ENCODE measurements around the gene SIK3. TPM values are rescaled to one million over a fixed set of nuclear protein-coding genes. Genes with fewer than 3 reads are reported as not detected.

Gene SIK3
- total and polyA plus RNA-seq, 2 donors (not counting 3 experiments of a cell fraction or from before 2014, with no cell fraction given) = 10.3 to 21.3 TPM

- no peaks in the 10 kb centered on the region for H3K4me1 ChIP-seq (ENCODE audit: control insufficient read depth, extremely low read depth, insufficient read depth, low read length)
- H3K9me1 ChIP-seq (replicated peaks; ENCODE audit: control insufficient read depth, extremely low read depth, insufficient read depth, low read length) = no peaks in the 10 kb centered on the region
- H3K4me2 ChIP-seq (ENCODE audit: insufficient read depth, low read length) = no peak overlapping the region
- no peak overlapping the region for H3K4me3 ChIP-seq (replicated peaks in 1 of 3; ENCODE audit: insufficient read depth in 1 of 3, low read depth in 1 of 3, low read length in 3 of 3)
- dilution Hi-C loops (cut with MboI; ENCODE audit: extremely low pct_ligation_motif_present, low sequenced_read_pairs) (no loop called here), intact Hi-C loops (cut with micrococcal nuclease) (no loop called here)
- ChIA-PET POLR2A (no interaction called here), CTCF (no interaction called here)
- no peak overlapping the region for H2AFZ ChIP-seq (ENCODE audit: low read depth, low read length)
- no peaks in the 10 kb centered on the region for H3K9me3 ChIP-seq (replicated peaks; ENCODE audit: control insufficient read depth, insufficient read depth, low read length)
- H3K9ac ChIP-seq (replicated peaks; ENCODE audit: extremely low read depth, insufficient read depth, low read length) = no peak overlapping the region
- H4K20me1 ChIP-seq (replicated peaks; ENCODE audit: control insufficient read depth, extremely low read depth, insufficient read depth, low read length) = no peaks in the 10 kb centered on the region
- H3K36me3 ChIP-seq (ENCODE audit: control insufficient read depth in 2 of 2, extremely low read depth in 1 of 2, insufficient read depth in 2 of 2, low read length in 2 of 2) = no peaks in the 10 kb centered on the region
- no TSS peak for BruUV-seq (replicated peaks)
- TF ChIP-seq POLR2A (IDR thresholded peaks at IDR 0.05; ENCODE audit: low read depth, low read length) (no peak), GATA2 (IDR thresholded peaks at IDR 0.05; ENCODE audit: insufficient read depth, insufficient read length, low read depth, low read length) (no peak), EZH2 (IDR thresholded peaks at IDR 0.05; ENCODE audit: borderline replicate concordance, low read depth, low read length, severe bottlenecking) (no peak), JUN (IDR thresholded peaks at IDR 0.05; ENCODE audit: borderline replicate concordance, insufficient read depth, insufficient read length, low read depth) (no peak), POLR2AphosphoS5 (IDR thresholded peaks at IDR 0.05; ENCODE audit: insufficient read depth, low read depth, low read length) (no peak), MYC (IDR thresholded peaks at IDR 0.05; ENCODE audit: low read depth, low read length) (no peak), CTCF (IDR thresholded peaks at IDR 0.05; ENCODE audit: extremely low read depth in 1 of 2, insufficient read depth in 1 of 2, low read depth in 1 of 2, low read length in 2 of 2) (no peak), FOS (IDR thresholded peaks at IDR 0.05; ENCODE audit: borderline replicate concordance, insufficient read depth, low read length) (no peak), MAX (IDR thresholded peaks at IDR 0.05; ENCODE audit: insufficient read depth, insufficient read length) (no peak)
- DNase-seq (ENCODE audit: low read depth, low spot score) (no peak), FAIRE-seq (no peak)
- no peaks in the 10 kb centered on the region for H3K27me3 ChIP-seq (ENCODE audit: control insufficient read depth in 2 of 2, insufficient read depth in 2 of 2, low read length in 2 of 2)
- no peak overlapping the region for H3K27ac ChIP-seq (ENCODE audit: insufficient read depth, low read depth, low read length)
- no peaks in the 10 kb centered on the region for H3K79me2 ChIP-seq (ENCODE audit: control insufficient read depth, insufficient read depth, low read length)
Measured at GRCh38 chr11:116932181-116932580, 166.0 kb downstream of the SIK3 start.

Data from endothelial cell of umbilical vein (primary cell).